Testis (tissue), 3 donors: ENCODE measurements around the gene SYMPK. TPM values are rescaled to one million over a fixed set of nuclear protein-coding genes. Genes with fewer than 3 reads are reported as not detected.

Experiments
- DNase-seq: peaks from one replicate; pipeline ENCODE4 v3.0.0-alpha.2; 2019
- H3K27ac ChIP-seq, 2 donors: fragments of 200-600 bp; sonication (generic); one replicate each; pipeline ENCODE4 v1.5.1; 2019
- H3K27me3 ChIP-seq: fragments of 200-600 bp; sonication (generic); one replicate; pipeline ENCODE4 v1.5.1; 2019
- H3K36me3 ChIP-seq: fragments of 200-600 bp; sonication (generic); one replicate; pipeline ENCODE4 v1.5.1; 2017; ENCODE audit warnings: low read depth; ENCODE audit errors: missing control alignments
- H3K4me1 ChIP-seq: fragments of 200-600 bp; sonication (generic); one replicate; pipeline ENCODE4 v1.5.1; 2019
- H3K4me3 ChIP-seq, 2 donors: fragments of 200-600 bp; sonication (generic); one replicate each; pipeline ENCODE4 v1.5.1; 2017 to 2019
- H3K9me3 ChIP-seq: fragments of 200-600 bp; sonication (generic); one replicate; pipeline ENCODE4 v1.5.1; 2017
- CTCF ChIP-seq, 3 experiments: fragments of 450-650 bp in 2 of 3; fragments of 200-600 bp in 1 of 3; sonication (generic) in 1 of 3; IDR thresholded peaks; one replicate each; pipeline ENCODE4 v1.5.1; 2016 to 2019; ENCODE audit warnings: antibody characterized with exemption in 3 of 3, mild to moderate bottlenecking in 2 of 3, moderate library complexity in 1 of 3
- POLR2A ChIP-seq: fragments of 450-650 bp; IDR thresholded peaks from one replicate; pipeline ENCODE4 v1.6.1; 2017; ENCODE audit warnings: antibody characterized with exemption, mild to moderate bottlenecking, moderate library complexity
- WGBS, 2 donors: methylation state at CpG; one replicate each; pipeline ENCODE4 v1.1.5; 2018; 5-methylcytosine and 5-hydroxymethylcytosine counted together
- intact Hi-C: fragments of 100-400 bp; cut with DNase I; formaldehyde crosslinking; loops from one replicate; pipeline ENCODE4 v1.15.1; 2023; ENCODE audit warnings: low total_unique reads
- polyA plus RNA-seq: library from polyadenylated mRNA; stranded (reverse); fragments of 350-450 nt; fragmentation: Illumina TruSeq; extraction: RNeasy Lipid Tissue Mini Kit (QIAGEN cat#74804); gene quantifications from one replicate; pipeline ENCODE4 v1.2.3, GENCODE V29; 2014; ENCODE audit warnings: low read depth, low replicate concordance; ENCODE audit not compliant: insufficient read depth
- total RNA-seq, 2 donors: library from RNA; depleted of rRNA; stranded (reverse); fragments of >200 nt; gene quantifications; one replicate each; pipeline ENCODE4 v1.2.3, GENCODE V29; 2016

Gene SYMPK
- total and polyA plus RNA-seq, 3 donors from 2014 or later, result 123 to 195 (median 142) TPM

GRCh38 chr19:45778010-45778661 is 84.8 kb downstream of the SYMPK start:
- Histone ChIP-seq H3K4me3 (no peak overlapping the region), H3K36me3 (no peaks in the 10 kb centered on the region), H3K27me3 (no peaks in the 10 kb centered on the region), H3K27ac (no peak overlapping the region), H3K9me3 (no peaks in the 10 kb centered on the region), H3K4me1 (peaks cover 21% of the 10 kb centered on the region)
- intact Hi-C loops, result loop anchor here (10.0 kb wide), 1 partner anchor 107 kb away; the partner anchor contains the start of gene IRF2BP1
- TF ChIP-seq POLR2A (no peak), CTCF (IDR thresholded peaks at IDR 0.05) (no peak)
- whole genome bisulfite sequencing, 2 donors, result 93 to 95% methylated on average over 9 to 28 of the region's 28 CpGs
- DNase-seq, result no peak

GRCh38 chr19:45777395-45777961 is 85.5 kb downstream of the SYMPK start:
- 96 to 97% methylated on average over 27 to 34 of the region's 34 CpGs for WGBS, 2 donors
- H3K27ac ChIP-seq, result no peak overlapping the region
- H3K4me1 ChIP-seq, result peaks cover 18% of the 10 kb centered on the region
- DNase-seq, result no peak
- TF ChIP-seq CTCF (IDR thresholded peaks at IDR 0.05) (no peak), POLR2A (no peak)
- H3K4me3 ChIP-seq, result no peak overlapping the region
- H3K36me3 ChIP-seq, result no peaks in the 10 kb centered on the region
- intact Hi-C loops, result loop anchor here (10.0 kb wide), 1 partner anchor 107 kb away; the partner anchor contains the start of gene IRF2BP1
- H3K9me3 ChIP-seq, result no peaks in the 10 kb centered on the region
- no peaks in the 10 kb centered on the region for H3K27me3 ChIP-seq

- intact Hi-C loops, result loop anchor here (10.0 kb wide), 1 partner anchor 110 kb away; the partner anchor contains the start of gene IRF2BP1
- peaks cover 12% of the 10 kb centered on the region for H3K4me1 ChIP-seq
- DNase-seq, result no peak
- H3K27ac ChIP-seq, result no peak overlapping the region
- TF ChIP-seq CTCF (IDR thresholded peaks at IDR 0.05), result no peak
- no peak for TF ChIP-seq POLR2A
- no peaks in the 10 kb centered on the region for H3K27me3 ChIP-seq
- no peaks in the 10 kb centered on the region for H3K36me3 ChIP-seq
- WGBS, 2 donors, result 85 to 90% methylated on average over 9 of the region's 9 CpGs
- H3K4me3 ChIP-seq, result no peak overlapping the region
- H3K9me3 ChIP-seq, result no peaks in the 10 kb centered on the region
Observed at GRCh38 chr19:45774765-45775164, 88.2 kb downstream of the SYMPK start.

GRCh38 chr19:45773384-45773783 is 89.6 kb downstream of the SYMPK start:
- no peaks in the 10 kb centered on the region for H3K36me3 ChIP-seq

More at GRCh38 chr19:45773384-45773783, 89.6 kb downstream of the SYMPK start:
- Histone ChIP-seq H3K27ac (no peak overlapping the region), H3K9me3 (no peaks in the 10 kb centered on the region), H3K4me3 (no peak overlapping the region), H3K4me1 (peaks cover 9% of the 10 kb centered on the region), H3K27me3 (no peaks in the 10 kb centered on the region)
- WGBS, 2 donors, result 59 to 60% methylated on average over 2 of the region's 2 CpGs
- DNase-seq, result no peak
- TF ChIP-seq CTCF (IDR thresholded peaks at IDR 0.05) (no peak), POLR2A (no peak)
- intact Hi-C loops, result loop anchor here (10.0 kb wide), 1 partner anchor 111 kb away; the partner anchor contains the start of gene IRF2BP1
